ENCODE results near the gene SSH3. TPM values are rescaled to one million over a fixed set of nuclear protein-coding genes. Genes with fewer than 3 reads are reported as not detected.
A peak's percentile ranks its signal among the peaks of the same experiment; 100 is the strongest.

Gene SSH3
- total RNA-seq, 2 experiments from 2014 or later: 15.4 to 19.0 TPM

- DNase-seq: no peak
- ChIA-PET CTCF (interaction anchor here (0.7 to 4.1 kb wide), 4 partner anchors 26 to 221 kb away, joined by 3 to 16 read pairs (median 4); no protein-coding TSS in a partner anchor), POLR2A (interaction anchor here (1.6 to 12.9 kb wide), 4 partner anchors 11 to 37 kb away, joined by 3 to 494 read pairs (median 50); partner anchors contain the start of genes GRK2 and SSH3)
- peaks cover 65% of the 10 kb centered on the region for H3K4me1 Mint-ChIP-seq
- H3K4me3 Mint-ChIP-seq: peak overlapping the region; percentile 94
- peaks cover 79% of the 10 kb centered on the region for H3K36me3 Mint-ChIP-seq (ENCODE audit: low read depth)
- H3K27ac Mint-ChIP-seq: peak overlapping the region; percentile 31
- peaks cover 2% of the 10 kb centered on the region for H3K9me3 Mint-ChIP-seq
- no peaks in the 10 kb centered on the region for H3K27me3 Mint-ChIP-seq
These were observed 12.5 kb upstream of the SSH3 start for GRCh38 chr11:67290801-67291200.

GRCh38 chr11:67291481-67292381 is 11.6 kb upstream of the SSH3 start:
- POLR2A ChIA-PET: interaction anchor here (1.4 to 12.9 kb wide), 5 partner anchors 10 to 37 kb away, joined by 3 to 494 read pairs (median 5); partner anchors contain the start of genes GRK2 and SSH3
- peaks cover 83% of the 10 kb centered on the region for H3K36me3 Mint-ChIP-seq (ENCODE audit: low read depth)
- CTCF ChIA-PET: interaction anchor here (0.6 to 4.1 kb wide), 3 partner anchors 25 to 134 kb away, joined by 3 to 16 read pairs (median 4); no protein-coding TSS in a partner anchor
- H3K4me3 Mint-ChIP-seq: peak overlapping the region; percentile 30
- H3K4me1 Mint-ChIP-seq: peaks cover 61% of the 10 kb centered on the region
- H3K27me3 Mint-ChIP-seq: no peaks in the 10 kb centered on the region
- DNase-seq: no peak
- peak overlapping the region; percentile 47 for H3K27ac Mint-ChIP-seq
- peaks cover 9% of the 10 kb centered on the region for H3K9me3 Mint-ChIP-seq

- peaks cover 12% of the 10 kb centered on the region for H3K9me3 Mint-ChIP-seq
- H3K36me3 Mint-ChIP-seq (ENCODE audit: low read depth): peaks cover 81% of the 10 kb centered on the region
- ChIA-PET POLR2A (interaction anchor here (1.0 to 12.9 kb wide), 4 partner anchors 9 to 31 kb away, joined by 3 to 494 read pairs (median 50); partner anchors contain the start of genes GRK2 and SSH3), CTCF (interaction anchor here (1.4 to 1.7 kb wide), 2 partner anchors 25 to 31 kb away, joined by 7 to 8 read pairs; no protein-coding TSS in a partner anchor)
- no peaks in the 10 kb centered on the region for H3K27me3 Mint-ChIP-seq
- peak overlapping the region; percentile 47 for H3K27ac Mint-ChIP-seq
- peaks cover 55% of the 10 kb centered on the region for H3K4me1 Mint-ChIP-seq
- H3K4me3 Mint-ChIP-seq: peak overlapping the region; percentile 24
- DNase-seq: no peak
These were observed 10.7 kb upstream of the SSH3 start for GRCh38 chr11:67292671-67293070.

GRCh38 chr11:67293090-67293489 is 10.2 kb upstream of the SSH3 start:
- Mint-ChIP-seq H3K9me3 (peaks cover 12% of the 10 kb centered on the region), H3K36me3 (ENCODE audit: low read depth) (peaks cover 81% of the 10 kb centered on the region), H3K4me3 (peak overlapping the region; percentile 24), H3K27ac (peak overlapping the region; percentile 47), H3K4me1 (peaks cover 50% of the 10 kb centered on the region), H3K27me3 (no peaks in the 10 kb centered on the region)
- ChIA-PET CTCF (interaction anchor here (1.4 to 1.7 kb wide), 3 partner anchors 25 to 31 kb away, joined by 4 to 8 read pairs (median 7); partner anchors contain the start of gene GRK2), POLR2A (interaction anchor here (0.6 to 12.9 kb wide), 4 partner anchors 8 to 60 kb away, joined by 3 to 494 read pairs (median 50); partner anchors contain the start of genes GRK2 and SSH3)
- DNase-seq: no peak

DNA sequence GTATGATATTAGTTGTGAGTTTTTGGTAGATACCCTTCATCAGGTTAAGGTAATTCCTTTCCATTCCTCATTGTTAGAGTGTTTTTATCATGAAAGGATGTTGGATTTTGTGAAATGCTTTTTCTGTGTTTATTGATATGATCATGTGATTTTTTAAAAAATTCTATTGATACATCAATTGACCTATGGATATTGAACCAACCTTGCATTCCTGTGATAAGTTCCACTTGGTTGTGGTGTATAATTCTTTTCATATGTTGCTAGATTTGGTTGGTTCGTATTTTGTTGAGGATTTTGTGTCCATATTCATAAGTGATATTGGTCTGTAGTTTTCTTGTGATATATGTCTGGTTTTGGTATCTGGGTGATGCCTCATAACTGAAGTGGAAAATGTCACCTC is 7.5 kb upstream of the SSH3 start:
- POLR2A ChIA-PET: interaction anchor here (0.6 to 1.5 kb wide), 4 partner anchors 7 to 25 kb away, joined by 3 to 4 read pairs (median 4); no protein-coding TSS in a partner anchor
- no peak for DNase-seq

GRCh38 chr11:67298786-67299185 is 4.5 kb upstream of the SSH3 start:
- POLR2A ChIA-PET: interaction anchor here (1.0 to 8.2 kb wide), 3 partner anchors 8 to 12 kb away, joined by 3 to 96 read pairs (median 3); partner anchors contain the start of gene ANKRD13D
- Mint-ChIP-seq H3K27me3 (no peaks in the 10 kb centered on the region), H3K9me3 (peaks cover 12% of the 10 kb centered on the region), H3K4me1 (peaks cover 26% of the 10 kb centered on the region), H3K4me3 (no peak overlapping the region), H3K27ac (no peak overlapping the region), H3K36me3 (ENCODE audit: low read depth) (peaks cover 61% of the 10 kb centered on the region)
- DNase-seq: no peak
- CTCF ChIA-PET: interaction anchor here (1.0 to 1.6 kb wide), 3 partner anchors 19 to 53 kb away, joined by 3 to 6 read pairs (median 3); no protein-coding TSS in a partner anchor

More for the DNA sequence above, 7.5 kb upstream of the SSH3 start:
- CTCF ChIA-PET: interaction anchor here (1.2 kb wide), 1 partner anchor 18 kb away, joined by 4 read pairs; no protein-coding TSS in a partner anchor
- Mint-ChIP-seq H3K27ac (no peak overlapping the region), H3K4me1 (peaks cover 43% of the 10 kb centered on the region), H3K36me3 (ENCODE audit: low read depth) (peaks cover 86% of the 10 kb centered on the region), H3K4me3 (no peak overlapping the region), H3K9me3 (peaks cover 12% of the 10 kb centered on the region), H3K27me3 (no peaks in the 10 kb centered on the region)

DNA sequence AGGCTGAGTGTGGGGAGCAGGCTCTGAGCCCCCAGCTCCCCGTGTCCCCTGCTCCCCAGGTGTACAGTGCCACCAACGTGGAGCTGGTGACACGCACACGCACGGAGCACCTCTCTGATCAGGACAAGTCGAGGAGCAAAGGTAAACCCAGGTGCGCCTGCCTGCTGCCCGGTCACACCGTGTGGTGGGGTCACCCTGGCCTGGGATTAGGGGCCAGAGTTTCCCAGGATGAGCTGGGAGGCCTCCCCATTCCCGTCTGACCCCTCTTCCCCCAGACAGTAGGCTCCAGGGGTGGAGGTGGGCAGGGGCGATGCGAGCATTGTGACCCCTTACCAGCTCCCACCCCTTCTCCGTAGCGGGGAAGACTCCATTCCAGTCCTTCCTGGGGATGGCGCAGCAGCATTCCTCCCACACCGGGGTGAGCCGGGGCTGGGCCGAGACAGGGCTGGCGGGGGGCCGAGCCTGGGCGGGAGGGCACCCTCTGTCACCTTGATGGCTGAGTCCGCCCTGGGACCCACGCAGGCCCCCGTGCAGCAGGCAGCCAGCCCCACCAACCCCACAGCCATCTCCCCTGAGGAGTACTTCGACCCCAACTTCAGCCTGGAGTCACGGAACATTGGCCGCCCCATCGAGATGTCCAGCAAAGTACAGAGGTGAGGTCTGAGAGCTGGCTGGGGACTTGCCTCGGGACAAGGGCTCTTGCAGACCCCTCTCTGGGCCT is 3.7 kb upstream of the SSH3 start:
- ChIA-PET CTCF (interaction anchor here (1.0 to 1.6 kb wide), 2 partner anchors 18 to 22 kb away, joined by 3 to 6 read pairs; no protein-coding TSS in a partner anchor), POLR2A (interaction anchor here (1.0 to 8.2 kb wide), 2 partner anchors 10 to 11 kb away, joined by 3 to 96 read pairs; partner anchors contain the start of gene ANKRD13D)
- Mint-ChIP-seq H3K27ac (no peak overlapping the region), H3K36me3 (ENCODE audit: low read depth) (peaks cover 53% of the 10 kb centered on the region), H3K27me3 (no peaks in the 10 kb centered on the region), H3K9me3 (peaks cover 10% of the 10 kb centered on the region), H3K4me1 (peaks cover 24% of the 10 kb centered on the region), H3K4me3 (no peak overlapping the region)
- no peak for DNase-seq

DNA sequence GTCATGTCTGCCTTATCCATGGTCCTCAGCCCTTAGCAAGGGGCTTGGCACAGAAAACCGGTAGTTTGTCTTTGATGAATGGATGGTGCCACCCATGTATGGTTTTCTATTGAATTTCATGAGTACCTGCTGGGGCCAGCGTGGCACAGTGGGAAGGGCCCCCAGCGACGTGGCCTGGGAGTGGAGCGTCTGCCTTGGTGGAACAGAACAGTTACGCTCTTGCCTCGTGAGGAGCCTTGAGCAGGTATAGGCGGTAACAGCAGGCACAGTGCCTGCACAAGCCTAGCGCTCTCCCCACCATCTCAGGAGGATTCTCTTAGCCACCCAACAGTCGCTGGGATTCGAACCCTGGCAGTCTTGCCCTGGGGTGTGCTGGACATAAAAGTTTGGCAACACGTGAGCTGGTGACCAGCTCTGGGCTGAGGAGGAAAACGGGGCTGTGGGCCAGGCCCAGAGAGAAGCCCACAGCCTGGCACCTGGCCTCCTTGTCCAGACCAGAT is 3.0 kb upstream of the SSH3 start:
- DNase-seq: no peak
- ChIA-PET POLR2A (interaction anchor here (1.0 to 8.2 kb wide), 2 partner anchors 10 to 11 kb away, joined by 3 to 96 read pairs; partner anchors contain the start of gene ANKRD13D), CTCF (interaction anchor here (1.0 to 1.1 kb wide), 2 partner anchors 17 to 37 kb away, joined by 3 read pairs; no protein-coding TSS in a partner anchor)
- H3K4me1 Mint-ChIP-seq: peaks cover 28% of the 10 kb centered on the region
- H3K4me3 Mint-ChIP-seq: no peak overlapping the region
- no peak overlapping the region for H3K27ac Mint-ChIP-seq
- H3K36me3 Mint-ChIP-seq (ENCODE audit: low read depth): peaks cover 46% of the 10 kb centered on the region
- no peaks in the 10 kb centered on the region for H3K27me3 Mint-ChIP-seq
- H3K9me3 Mint-ChIP-seq: peaks cover 10% of the 10 kb centered on the region

GRCh38 chr11:67300756-67301312 is 2.5 kb upstream of the SSH3 start:
- Mint-ChIP-seq H3K4me3 (no peak overlapping the region), H3K27ac (no peak overlapping the region), H3K4me1 (peaks cover 28% of the 10 kb centered on the region), H3K27me3 (no peaks in the 10 kb centered on the region), H3K36me3 (ENCODE audit: low read depth) (peaks cover 40% of the 10 kb centered on the region), H3K9me3 (peaks cover 10% of the 10 kb centered on the region)
- CTCF ChIA-PET: interaction anchor here (1.0 to 1.1 kb wide), 2 partner anchors 17 to 38 kb away, joined by 3 read pairs; no protein-coding TSS in a partner anchor
- no peak for DNase-seq
- POLR2A ChIA-PET: interaction anchor here (1.0 to 8.2 kb wide), 2 partner anchors 10 to 11 kb away, joined by 3 to 96 read pairs; partner anchors contain the start of gene ANKRD13D

DNA sequence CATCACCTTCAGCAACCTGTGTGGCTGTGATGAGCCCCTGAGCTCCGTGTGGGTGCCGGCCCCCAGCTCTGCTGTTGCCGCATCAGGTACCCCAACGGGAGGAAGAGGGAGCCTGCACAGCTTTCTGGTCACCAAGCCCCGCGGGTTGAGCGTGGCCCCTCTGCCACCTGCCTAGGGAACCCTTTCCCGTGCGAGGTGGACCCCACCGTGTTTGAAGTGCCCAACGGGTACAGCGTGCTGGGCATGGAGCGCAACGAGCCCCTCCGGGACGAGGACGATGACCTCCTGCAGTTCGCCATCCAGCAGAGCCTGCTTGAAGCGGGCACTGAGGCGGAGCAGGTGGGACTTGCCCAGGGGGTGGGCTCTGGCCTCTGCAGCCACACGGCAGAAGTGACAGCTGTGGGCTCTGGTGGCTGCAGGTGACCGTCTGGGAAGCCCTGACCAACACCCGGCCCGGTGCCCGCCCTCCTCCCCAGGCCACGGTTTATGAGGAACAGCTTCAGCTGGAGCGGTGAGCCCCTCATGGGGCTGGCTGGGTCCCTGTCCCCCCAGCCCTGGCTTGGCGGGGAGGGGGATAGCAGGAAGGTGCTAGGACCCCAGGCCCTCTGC is 1.9 kb upstream of the SSH3 start:
- Mint-ChIP-seq H3K27me3 (no peaks in the 10 kb centered on the region), H3K4me1 (peaks cover 24% of the 10 kb centered on the region), H3K36me3 (ENCODE audit: low read depth) (peaks cover 35% of the 10 kb centered on the region), H3K27ac (no peak overlapping the region), H3K4me3 (no peak overlapping the region), H3K9me3 (peaks cover 4% of the 10 kb centered on the region)
- ChIA-PET POLR2A (interaction anchor here (3.0 to 8.2 kb wide), 3 partner anchors 11 to 34 kb away, joined by 16 to 96 read pairs (median 19); partner anchors contain the start of genes ANKRD13D and GRK2), CTCF (interaction anchor here (1.1 kb wide), 1 partner anchor 38 kb away, joined by 3 read pairs; no protein-coding TSS in a partner anchor)
- no peak for DNase-seq

GRCh38 chr11:67301951-67302516 is 1.3 kb upstream of the SSH3 start:
- peaks cover 28% of the 10 kb centered on the region for H3K36me3 Mint-ChIP-seq (ENCODE audit: low read depth)
- ChIA-PET POLR2A (interaction anchor here (1.5 to 8.2 kb wide), 8 partner anchors 12 to 49 kb away, joined by 4 to 96 read pairs (median 16); partner anchors contain the start of genes ANKRD13D and GRK2), CTCF (interaction anchor here (1.6 to 3.0 kb wide), 3 partner anchors 13 to 15 kb away, joined by 5 to 13 read pairs (median 5); no protein-coding TSS in a partner anchor)
- no peak for DNase-seq
- no peak overlapping the region for H3K27ac Mint-ChIP-seq
- no peaks in the 10 kb centered on the region for H3K27me3 Mint-ChIP-seq
- no peaks in the 10 kb centered on the region for H3K9me3 Mint-ChIP-seq
- H3K4me1 Mint-ChIP-seq: peaks cover 19% of the 10 kb centered on the region
- peak overlapping the region; percentile 24 for H3K4me3 Mint-ChIP-seq

All from activated CD4-positive, alpha-beta memory T cell treated with anti-CD3 and anti-CD28 coated beads, Interleukin-2, amount 10 ng/mL, durations not matched to agents 7 days and 5 days (primary cell).